Loucy (cell line): ENCODE results near the gene TMTC3.

Experiments used
- H2AFZ ChIP-seq: fragments of 200-600 bp; sonication (generic); 2 replicates; pipeline ENCODE4 v1.6.0; 2016; ENCODE audit warnings: antibody characterized with exemption, mild to moderate bottlenecking, low read length, moderate library complexity
- H3F3A ChIP-seq: fragments of 200-600 bp; 2 replicates; pipeline ENCODE4 v1.6.0; 2016; ENCODE audit warnings: antibody characterized with exemption, low read depth, mild to moderate bottlenecking
- H3K27me3 ChIP-seq: fragments of 200-600 bp; sonication (generic); 2 replicates; pipeline ENCODE4 v1.6.1; 2014; ENCODE audit warnings: low read length, mild to moderate bottlenecking; ENCODE audit not compliant: insufficient read depth, poor library complexity, severe bottlenecking
- H3K36me3 ChIP-seq: fragments of 200-600 bp; sonication (generic); 2 replicates; pipeline ENCODE4 v1.6.1; 2016; ENCODE audit warnings: low read length; ENCODE audit not compliant: insufficient read depth
- H3K4me1 ChIP-seq: fragments of 200-600 bp; sonication (generic); 2 replicates; pipeline ENCODE4 v1.5.1; 2014; ENCODE audit warnings: low read length, mild to moderate bottlenecking; ENCODE audit not compliant: insufficient read depth, poor library complexity, severe bottlenecking
- H3K4me2 ChIP-seq: fragments of 200-600 bp; sonication (generic); 2 replicates; pipeline ENCODE4 v1.6.0; 2014; ENCODE audit warnings: antibody characterized with exemption, low read length, low read depth, mild to moderate bottlenecking; ENCODE audit not compliant: poor library complexity, severe bottlenecking
- H3K4me3 ChIP-seq: fragments of 200-600 bp; sonication (generic); 2 replicates; pipeline ENCODE4 v1.5.1; 2014; ENCODE audit warnings: low read length, mild to moderate bottlenecking, mixed read lengths; ENCODE audit not compliant: poor library complexity, severe bottlenecking
- H3K79me2 ChIP-seq: fragments of 200-600 bp; sonication (generic); 2 replicates; pipeline ENCODE4 v1.6.1; 2014; ENCODE audit warnings: low read length; ENCODE audit not compliant: insufficient read depth
- H3K9ac ChIP-seq: fragments of 200-600 bp; sonication (generic); 2 replicates; pipeline ENCODE4 v1.6.0; 2014; ENCODE audit warnings: mild to moderate bottlenecking, low read depth, low read length, moderate library complexity; ENCODE audit not compliant: poor library complexity, severe bottlenecking
- H3K9me2 ChIP-seq: fragments of 200-600 bp; sonication (generic); replicated peaks from 2 replicates; pipeline ENCODE4 v1.6.1; 2016; ENCODE audit warnings: low read depth, low read length, mixed read lengths
- H3K9me3 ChIP-seq: fragments of 200-600 bp; sonication (generic); 2 replicates; pipeline ENCODE4 v1.6.1; 2014; ENCODE audit warnings: mild to moderate bottlenecking, antibody characterized with exemption, low read length, low read depth; ENCODE audit not compliant: insufficient read depth
- H4K20me1 ChIP-seq: fragments of 200-600 bp; sonication (generic); 2 replicates; pipeline ENCODE4 v1.6.0; 2014; ENCODE audit warnings: antibody characterized with exemption, low read length, mild to moderate bottlenecking; ENCODE audit not compliant: insufficient read depth, poor library complexity, severe bottlenecking
- CTCF ChIP-seq: fragments of 200-600 bp; sonication (generic); conservative IDR thresholded peaks from 2 replicates; pipeline ENCODE4 v1.5.1; 2014; ENCODE audit warnings: mild to moderate bottlenecking, antibody characterized with exemption, low read length
- EZH2phosphoT487 ChIP-seq: fragments of 200-600 bp; IDR thresholded peaks from 2 replicates; pipeline ENCODE4 v1.6.1; 2018; ENCODE audit warnings: antibody characterized with exemption, mild to moderate bottlenecking, moderate library complexity, borderline replicate concordance

Gene TMTC3

GRCh38 chr12:88122666-88123065 lies 19.4 kb upstream of the TMTC3 start:
- Histone ChIP-seq H3F3A (no peaks in the 10 kb centered on the region), H3K4me2 (no peak overlapping the region), H4K20me1 (no peaks in the 10 kb centered on the region), H3K9ac (no peak overlapping the region), H3K36me3 (peaks cover 14% of the 10 kb centered on the region), H3K9me2 (no peaks in the 10 kb centered on the region), H2AFZ (no peak overlapping the region), H3K9me3 (no peaks in the 10 kb centered on the region), H3K4me3 (no peak overlapping the region), H3K27me3 (no peaks in the 10 kb centered on the region), H3K79me2 (no peaks in the 10 kb centered on the region), H3K4me1 (no peaks in the 10 kb centered on the region)
- TF ChIP-seq EZH2phosphoT487 (no peak), CTCF (no peak)

- TF ChIP-seq CTCF (no peak), EZH2phosphoT487 (no peak)
- Histone ChIP-seq H4K20me1 (no peaks in the 10 kb centered on the region), H3K9ac (no peak overlapping the region), H2AFZ (no peak overlapping the region), H3K36me3 (peaks cover 10% of the 10 kb centered on the region), H3K27me3 (no peaks in the 10 kb centered on the region), H3K79me2 (no peaks in the 10 kb centered on the region), H3K4me3 (no peak overlapping the region), H3F3A (no peaks in the 10 kb centered on the region), H3K9me3 (no peaks in the 10 kb centered on the region), H3K4me2 (no peak overlapping the region), H3K4me1 (no peaks in the 10 kb centered on the region), H3K9me2 (no peaks in the 10 kb centered on the region)
Measured at GRCh38 chr12:88127099-88127498, 15.0 kb upstream of the TMTC3 start.

- H3K9ac ChIP-seq: no peak overlapping the region
- H3K27me3 ChIP-seq: no peaks in the 10 kb centered on the region
- no peak overlapping the region for H3K4me3 ChIP-seq
- H3K9me2 ChIP-seq: no peaks in the 10 kb centered on the region
- no peaks in the 10 kb centered on the region for H3F3A ChIP-seq
- peaks cover 10% of the 10 kb centered on the region for H3K36me3 ChIP-seq
- no peak for TF ChIP-seq CTCF
- no peak for TF ChIP-seq EZH2phosphoT487
- no peaks in the 10 kb centered on the region for H3K79me2 ChIP-seq
- H3K4me1 ChIP-seq: no peaks in the 10 kb centered on the region
- no peaks in the 10 kb centered on the region for H3K9me3 ChIP-seq
- H3K4me2 ChIP-seq: no peak overlapping the region
- H4K20me1 ChIP-seq: no peaks in the 10 kb centered on the region
- H2AFZ ChIP-seq: no peak overlapping the region
Measured at GRCh38 chr12:88127855-88128254, 14.3 kb upstream of the TMTC3 start.
